ENCODE results near the gene OXGR1.

DNA sequence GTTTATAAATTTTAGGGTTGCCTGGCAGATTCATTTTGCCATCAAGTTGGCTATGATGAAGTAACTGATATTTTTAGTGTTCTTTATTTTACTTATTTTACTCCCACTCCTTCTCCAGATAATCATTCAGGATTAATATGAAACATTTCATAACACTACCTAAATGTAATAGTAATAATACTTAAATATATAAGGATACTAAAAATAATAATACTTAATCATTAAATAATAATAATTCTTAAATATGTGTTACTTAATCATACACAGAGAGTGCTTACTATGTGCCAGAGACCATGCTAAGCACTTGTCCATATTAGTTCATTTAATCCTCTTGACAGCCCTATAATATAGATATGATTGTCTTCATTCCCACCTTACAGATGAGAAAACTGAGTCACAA is 23.0 kb upstream of the OXGR1 start:
- TF ChIP-seq, protein P1, sequence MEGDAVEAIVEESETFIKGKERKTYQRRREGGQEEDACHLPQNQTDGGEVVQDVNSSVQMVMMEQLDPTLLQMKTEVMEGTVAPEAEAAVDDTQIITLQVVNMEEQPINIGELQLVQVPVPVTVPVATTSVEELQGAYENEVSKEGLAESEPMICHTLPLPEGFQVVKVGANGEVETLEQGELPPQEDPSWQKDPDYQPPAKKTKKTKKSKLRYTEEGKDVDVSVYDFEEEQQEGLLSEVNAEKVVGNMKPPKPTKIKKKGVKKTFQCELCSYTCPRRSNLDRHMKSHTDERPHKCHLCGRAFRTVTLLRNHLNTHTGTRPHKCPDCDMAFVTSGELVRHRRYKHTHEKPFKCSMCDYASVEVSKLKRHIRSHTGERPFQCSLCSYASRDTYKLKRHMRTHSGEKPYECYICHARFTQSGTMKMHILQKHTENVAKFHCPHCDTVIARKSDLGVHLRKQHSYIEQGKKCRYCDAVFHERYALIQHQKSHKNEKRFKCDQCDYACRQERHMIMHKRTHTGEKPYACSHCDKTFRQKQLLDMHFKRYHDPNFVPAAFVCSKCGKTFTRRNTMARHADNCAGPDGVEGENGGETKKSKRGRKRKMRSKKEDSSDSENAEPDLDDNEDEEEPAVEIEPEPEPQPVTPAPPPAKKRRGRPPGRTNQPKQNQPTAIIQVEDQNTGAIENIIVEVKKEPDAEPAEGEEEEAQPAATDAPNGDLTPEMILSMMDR (IDR thresholded peaks at IDR 0.05) = no peak
- TF ChIP-seq POLR2A (IDR thresholded peaks at IDR 0.05) = no peak

All from Peyer's patch (tissue), 4 donors.